Measurements from ENCODE around the gene HSD17B8.
A peak's percentile ranks its signal among the peaks of the same experiment; 100 is the strongest.

Gene HSD17B8

DNA sequence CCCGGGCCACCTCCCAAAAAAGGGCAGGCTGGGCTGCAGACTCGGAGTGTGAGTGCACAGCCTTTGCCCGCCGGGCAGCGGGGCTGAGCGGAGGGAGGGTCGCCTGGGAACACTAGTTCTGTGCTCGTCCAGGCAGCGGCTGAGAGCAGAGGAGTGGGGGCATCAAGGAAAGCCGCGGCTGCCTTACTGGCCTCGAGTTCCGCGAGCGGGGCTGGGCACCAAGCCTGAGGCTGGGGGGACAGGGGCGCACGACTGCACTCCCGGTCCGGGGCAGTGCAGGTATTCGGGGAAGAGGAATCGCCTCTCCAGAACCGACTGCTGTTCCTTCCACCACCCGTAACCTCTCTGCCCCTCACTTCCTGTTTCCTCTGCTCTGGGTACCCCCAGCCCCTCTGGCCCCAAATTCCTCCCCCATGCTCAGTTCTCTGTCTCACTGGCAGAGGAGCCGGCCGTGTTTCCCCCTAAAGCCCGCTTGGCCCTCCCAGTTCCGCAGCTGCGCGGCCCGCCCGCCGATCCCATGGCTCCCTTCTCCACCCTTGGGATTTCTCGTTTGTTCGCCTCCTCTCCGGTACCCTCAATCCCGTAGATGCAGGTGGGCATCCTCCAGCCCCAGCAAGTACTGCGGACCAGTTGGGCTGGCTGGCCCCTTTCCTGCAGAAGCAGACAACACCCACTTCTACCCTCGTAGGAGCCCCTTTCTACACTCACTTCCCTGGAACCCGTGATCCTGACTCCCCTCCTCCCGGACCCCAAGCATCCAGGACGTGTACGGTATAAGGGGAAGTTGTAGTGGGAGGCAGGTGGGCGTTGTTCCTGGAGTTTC lies 8.9 kb downstream of the HSD17B8 start:
- DNase-seq (ENCODE audit: low read depth in 1 of 2, low spot score in 1 of 2), result peak in 1 of 2 experiments; percentile 32
- Histone ChIP-seq H3K4me3 (replicated peaks; ENCODE audit: insufficient read depth, low read length) (peak overlapping the region; percentile 32), H3K27ac (replicated peaks) (no peak overlapping the region), H3K27me3 (ENCODE audit: insufficient read depth, poor library complexity, severe bottlenecking) (peaks cover 3% of the 10 kb centered on the region)
- TF ChIP-seq, protein P1, sequence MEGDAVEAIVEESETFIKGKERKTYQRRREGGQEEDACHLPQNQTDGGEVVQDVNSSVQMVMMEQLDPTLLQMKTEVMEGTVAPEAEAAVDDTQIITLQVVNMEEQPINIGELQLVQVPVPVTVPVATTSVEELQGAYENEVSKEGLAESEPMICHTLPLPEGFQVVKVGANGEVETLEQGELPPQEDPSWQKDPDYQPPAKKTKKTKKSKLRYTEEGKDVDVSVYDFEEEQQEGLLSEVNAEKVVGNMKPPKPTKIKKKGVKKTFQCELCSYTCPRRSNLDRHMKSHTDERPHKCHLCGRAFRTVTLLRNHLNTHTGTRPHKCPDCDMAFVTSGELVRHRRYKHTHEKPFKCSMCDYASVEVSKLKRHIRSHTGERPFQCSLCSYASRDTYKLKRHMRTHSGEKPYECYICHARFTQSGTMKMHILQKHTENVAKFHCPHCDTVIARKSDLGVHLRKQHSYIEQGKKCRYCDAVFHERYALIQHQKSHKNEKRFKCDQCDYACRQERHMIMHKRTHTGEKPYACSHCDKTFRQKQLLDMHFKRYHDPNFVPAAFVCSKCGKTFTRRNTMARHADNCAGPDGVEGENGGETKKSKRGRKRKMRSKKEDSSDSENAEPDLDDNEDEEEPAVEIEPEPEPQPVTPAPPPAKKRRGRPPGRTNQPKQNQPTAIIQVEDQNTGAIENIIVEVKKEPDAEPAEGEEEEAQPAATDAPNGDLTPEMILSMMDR (IDR thresholded peaks at IDR 0.05; ENCODE audit: insufficient read depth, low read length), result no peak
- TF ChIP-seq SPI1 (IDR thresholded peaks at IDR 0.05; ENCODE audit: borderline replicate concordance, low read depth) (peak; percentile 74; the same call in 1 of the 2 replicates), GABPA (IDR thresholded peaks at IDR 0.05; ENCODE audit: low read depth) (no peak), POLR2AphosphoS5 (IDR thresholded peaks at IDR 0.05; ENCODE audit: low read depth) (peak; percentile 2; the same call in 1 of the 2 replicates)
- TF ChIP-seq, protein P2, sequence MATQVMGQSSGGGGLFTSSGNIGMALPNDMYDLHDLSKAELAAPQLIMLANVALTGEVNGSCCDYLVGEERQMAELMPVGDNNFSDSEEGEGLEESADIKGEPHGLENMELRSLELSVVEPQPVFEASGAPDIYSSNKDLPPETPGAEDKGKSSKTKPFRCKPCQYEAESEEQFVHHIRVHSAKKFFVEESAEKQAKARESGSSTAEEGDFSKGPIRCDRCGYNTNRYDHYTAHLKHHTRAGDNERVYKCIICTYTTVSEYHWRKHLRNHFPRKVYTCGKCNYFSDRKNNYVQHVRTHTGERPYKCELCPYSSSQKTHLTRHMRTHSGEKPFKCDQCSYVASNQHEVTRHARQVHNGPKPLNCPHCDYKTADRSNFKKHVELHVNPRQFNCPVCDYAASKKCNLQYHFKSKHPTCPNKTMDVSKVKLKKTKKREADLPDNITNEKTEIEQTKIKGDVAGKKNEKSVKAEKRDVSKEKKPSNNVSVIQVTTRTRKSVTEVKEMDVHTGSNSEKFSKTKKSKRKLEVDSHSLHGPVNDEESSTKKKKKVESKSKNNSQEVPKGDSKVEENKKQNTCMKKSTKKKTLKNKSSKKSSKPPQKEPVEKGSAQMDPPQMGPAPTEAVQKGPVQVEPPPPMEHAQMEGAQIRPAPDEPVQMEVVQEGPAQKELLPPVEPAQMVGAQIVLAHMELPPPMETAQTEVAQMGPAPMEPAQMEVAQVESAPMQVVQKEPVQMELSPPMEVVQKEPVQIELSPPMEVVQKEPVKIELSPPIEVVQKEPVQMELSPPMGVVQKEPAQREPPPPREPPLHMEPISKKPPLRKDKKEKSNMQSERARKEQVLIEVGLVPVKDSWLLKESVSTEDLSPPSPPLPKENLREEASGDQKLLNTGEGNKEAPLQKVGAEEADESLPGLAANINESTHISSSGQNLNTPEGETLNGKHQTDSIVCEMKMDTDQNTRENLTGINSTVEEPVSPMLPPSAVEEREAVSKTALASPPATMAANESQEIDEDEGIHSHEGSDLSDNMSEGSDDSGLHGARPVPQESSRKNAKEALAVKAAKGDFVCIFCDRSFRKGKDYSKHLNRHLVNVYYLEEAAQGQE (IDR thresholded peaks at IDR 0.05; ENCODE audit: insufficient replicate concordance, low read depth), result no peak

DNA sequence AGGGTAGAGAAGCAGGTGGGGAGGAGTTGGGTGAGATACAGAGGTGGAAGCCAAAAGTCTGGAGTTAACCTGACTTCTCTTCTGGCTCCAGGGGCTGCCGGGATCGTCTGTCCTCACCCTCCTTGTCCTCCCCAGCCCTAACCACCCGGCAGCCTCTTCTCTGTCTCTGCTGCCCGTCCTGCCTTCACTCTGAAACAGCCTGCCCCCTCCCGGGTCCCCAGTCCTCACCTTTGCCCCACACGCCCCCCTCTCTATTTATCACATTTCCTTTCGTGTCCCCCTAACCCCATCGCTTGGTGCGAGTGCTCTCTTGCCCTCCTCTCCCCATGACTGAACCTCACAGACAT lies 9.5 kb downstream of the HSD17B8 start:
- TF ChIP-seq SPI1 (IDR thresholded peaks at IDR 0.05; ENCODE audit: borderline replicate concordance, low read depth) (no peak), GABPA (IDR thresholded peaks at IDR 0.05; ENCODE audit: low read depth) (no peak), POLR2AphosphoS5 (IDR thresholded peaks at IDR 0.05; ENCODE audit: low read depth) (no peak; the same call in 1 of the 2 replicates)
- TF ChIP-seq, protein P1 (IDR thresholded peaks at IDR 0.05; ENCODE audit: insufficient read depth, low read length), result no peak
- TF ChIP-seq, protein P2 (IDR thresholded peaks at IDR 0.05; ENCODE audit: insufficient replicate concordance, low read depth), result no peak
- Histone ChIP-seq H3K27me3 (ENCODE audit: insufficient read depth, poor library complexity, severe bottlenecking) (peaks cover 3% of the 10 kb centered on the region), H3K27ac (replicated peaks) (no peak overlapping the region), H3K4me3 (replicated peaks; ENCODE audit: insufficient read depth, low read length) (no peak overlapping the region)
- DNase-seq (ENCODE audit: low read depth in 1 of 2, low spot score in 1 of 2), result no peak

DNA sequence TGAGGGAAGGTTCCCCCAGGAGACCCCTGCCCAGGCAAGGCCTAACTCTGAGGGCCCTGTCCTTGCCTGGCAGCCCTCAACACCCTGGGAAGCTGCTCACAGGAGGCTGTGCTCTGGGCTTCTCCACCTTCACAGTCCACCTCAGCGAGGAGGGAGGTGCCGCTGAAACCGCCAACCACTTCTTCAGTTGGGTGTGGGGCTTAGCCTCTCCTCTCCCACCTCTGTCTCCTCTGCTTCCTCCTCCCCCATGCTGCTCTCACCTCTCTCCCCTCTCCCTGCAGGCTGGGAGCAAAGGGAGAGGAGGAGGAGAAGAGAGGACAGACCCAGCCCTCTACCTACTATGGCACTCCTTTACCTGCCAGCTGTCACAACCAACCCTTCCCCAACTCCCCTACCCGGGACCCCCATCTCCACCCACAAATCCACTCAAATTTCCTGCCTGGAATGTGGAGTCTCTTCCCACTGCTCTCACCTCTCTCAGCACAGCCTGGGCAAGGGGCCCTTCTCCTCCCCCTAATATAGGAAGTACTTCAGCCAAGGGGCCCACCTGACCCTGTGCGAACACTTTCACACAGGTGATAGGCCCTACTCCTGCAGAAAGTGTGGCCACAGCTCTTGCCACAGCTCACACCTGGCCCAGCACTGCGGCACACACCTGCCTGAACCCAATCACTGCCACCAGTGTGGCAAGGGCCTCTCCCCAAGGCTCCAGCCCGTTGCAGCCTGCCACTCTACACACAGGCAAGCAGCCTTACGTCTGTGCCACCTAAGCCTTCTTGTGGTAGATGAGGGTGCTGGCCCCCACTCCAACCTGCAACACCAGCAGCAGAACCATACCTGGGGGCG lies 11.0 kb downstream of the HSD17B8 start:
- no peak for TF ChIP-seq POLR2AphosphoS5 (IDR thresholded peaks at IDR 0.05; ENCODE audit: low read depth)
- no peak for TF ChIP-seq GABPA (IDR thresholded peaks at IDR 0.05; ENCODE audit: low read depth)
- TF ChIP-seq SPI1 (IDR thresholded peaks at IDR 0.05; ENCODE audit: borderline replicate concordance, low read depth), result no peak
- TF ChIP-seq, protein P2 (IDR thresholded peaks at IDR 0.05; ENCODE audit: insufficient replicate concordance, low read depth), result no peak
- TF ChIP-seq, protein P1 (IDR thresholded peaks at IDR 0.05; ENCODE audit: insufficient read depth, low read length), result no peak
- H3K27ac ChIP-seq (replicated peaks), result no peak overlapping the region
- no peak for DNase-seq (ENCODE audit: low read depth in 1 of 2, low spot score in 1 of 2)
- H3K27me3 ChIP-seq (ENCODE audit: insufficient read depth, poor library complexity, severe bottlenecking), result peaks cover 3% of the 10 kb centered on the region
- no peak overlapping the region for H3K4me3 ChIP-seq (replicated peaks; ENCODE audit: insufficient read depth, low read length)
